Adrenal gland (tissue), 5 donors: Measurements from ENCODE around the gene SLAMF9.

Experiments used
- POLR2A ChIP-seq, 2 donors: fragments of 450-650 bp; IDR thresholded peaks; one replicate each; pipeline ENCODE4 v1.6.1; 2017; ENCODE audit warnings: antibody characterized with exemption in 2 of 2, mild to moderate bottlenecking in 2 of 2, moderate library complexity in 1 of 2
- TF ChIP-seq, protein P1 (sequence below), 6 experiments: fragments of 450-650 bp in 4 of 6; fragments of 200-600 bp in 2 of 6; sonication (generic) in 1 of 6; IDR thresholded peaks; 1 replicate in 5 of 6; 2 replicates in 1 of 6; pipeline versions ENCODE4 v1.5.1 to v1.8.0; 2016 to 2021; ENCODE audit warnings: antibody characterized with exemption in 6 of 6, mild to moderate bottlenecking in 2 of 6, moderate library complexity in 1 of 6
- donor health status: DM: no; HTN: no; CAD: no.

DNA sequence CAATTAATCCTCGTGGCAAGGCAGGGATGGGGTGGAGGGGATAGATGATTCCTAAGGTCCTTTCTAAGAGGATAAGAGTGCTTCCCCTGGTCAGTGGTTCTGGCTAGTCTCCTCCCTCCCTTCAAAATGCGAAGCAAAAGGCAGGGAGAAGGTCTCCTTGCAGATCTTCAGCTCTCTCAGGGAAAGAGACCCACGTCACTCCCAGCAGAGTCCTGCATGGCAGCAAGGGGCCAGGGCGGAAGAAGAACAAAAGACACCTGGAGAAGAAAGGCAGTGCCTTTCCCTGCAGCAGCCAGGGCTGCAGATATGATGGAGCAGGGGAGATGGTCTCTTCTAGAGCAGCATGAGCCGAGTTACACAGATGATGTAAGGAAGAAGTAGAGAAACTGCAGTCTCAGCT lies 29.6 kb upstream of the SLAMF9 start:
- TF ChIP-seq POLR2A (IDR thresholded peaks at IDR 0.05) = no peak
- TF ChIP-seq, protein P1, sequence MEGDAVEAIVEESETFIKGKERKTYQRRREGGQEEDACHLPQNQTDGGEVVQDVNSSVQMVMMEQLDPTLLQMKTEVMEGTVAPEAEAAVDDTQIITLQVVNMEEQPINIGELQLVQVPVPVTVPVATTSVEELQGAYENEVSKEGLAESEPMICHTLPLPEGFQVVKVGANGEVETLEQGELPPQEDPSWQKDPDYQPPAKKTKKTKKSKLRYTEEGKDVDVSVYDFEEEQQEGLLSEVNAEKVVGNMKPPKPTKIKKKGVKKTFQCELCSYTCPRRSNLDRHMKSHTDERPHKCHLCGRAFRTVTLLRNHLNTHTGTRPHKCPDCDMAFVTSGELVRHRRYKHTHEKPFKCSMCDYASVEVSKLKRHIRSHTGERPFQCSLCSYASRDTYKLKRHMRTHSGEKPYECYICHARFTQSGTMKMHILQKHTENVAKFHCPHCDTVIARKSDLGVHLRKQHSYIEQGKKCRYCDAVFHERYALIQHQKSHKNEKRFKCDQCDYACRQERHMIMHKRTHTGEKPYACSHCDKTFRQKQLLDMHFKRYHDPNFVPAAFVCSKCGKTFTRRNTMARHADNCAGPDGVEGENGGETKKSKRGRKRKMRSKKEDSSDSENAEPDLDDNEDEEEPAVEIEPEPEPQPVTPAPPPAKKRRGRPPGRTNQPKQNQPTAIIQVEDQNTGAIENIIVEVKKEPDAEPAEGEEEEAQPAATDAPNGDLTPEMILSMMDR (IDR thresholded peaks at IDR 0.05) = no peak
